ENCODE results near the gene CPLX1.

CPLX1 gene

DNA sequence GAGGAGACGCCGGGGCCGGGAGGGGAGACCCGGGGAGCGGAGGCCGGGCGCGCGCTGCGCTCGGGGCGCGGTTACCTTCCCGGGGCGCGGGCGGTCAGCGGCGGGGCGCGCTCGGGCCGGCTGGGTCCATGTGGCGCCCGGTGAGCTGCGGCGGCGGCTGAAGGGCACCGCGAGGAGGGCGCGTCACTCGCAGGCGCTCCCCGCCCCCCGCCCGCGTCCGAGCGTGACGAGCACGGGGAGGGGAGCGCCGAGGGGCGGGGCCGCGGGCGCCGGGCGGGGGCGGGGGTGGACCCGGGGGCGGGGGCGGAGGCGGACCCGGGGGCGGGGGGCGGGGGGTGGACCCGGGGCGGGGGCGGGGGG is at the start of gene CPLX1:
TSS of gene CPLX1 (minus strand) at position 159 of the 360 bp plus-strand sequence. CDS start 1,607 bp downstream, outside the sequence.
- peak; percentile 66 to 72 (median 66) for DNase-seq

DNA sequence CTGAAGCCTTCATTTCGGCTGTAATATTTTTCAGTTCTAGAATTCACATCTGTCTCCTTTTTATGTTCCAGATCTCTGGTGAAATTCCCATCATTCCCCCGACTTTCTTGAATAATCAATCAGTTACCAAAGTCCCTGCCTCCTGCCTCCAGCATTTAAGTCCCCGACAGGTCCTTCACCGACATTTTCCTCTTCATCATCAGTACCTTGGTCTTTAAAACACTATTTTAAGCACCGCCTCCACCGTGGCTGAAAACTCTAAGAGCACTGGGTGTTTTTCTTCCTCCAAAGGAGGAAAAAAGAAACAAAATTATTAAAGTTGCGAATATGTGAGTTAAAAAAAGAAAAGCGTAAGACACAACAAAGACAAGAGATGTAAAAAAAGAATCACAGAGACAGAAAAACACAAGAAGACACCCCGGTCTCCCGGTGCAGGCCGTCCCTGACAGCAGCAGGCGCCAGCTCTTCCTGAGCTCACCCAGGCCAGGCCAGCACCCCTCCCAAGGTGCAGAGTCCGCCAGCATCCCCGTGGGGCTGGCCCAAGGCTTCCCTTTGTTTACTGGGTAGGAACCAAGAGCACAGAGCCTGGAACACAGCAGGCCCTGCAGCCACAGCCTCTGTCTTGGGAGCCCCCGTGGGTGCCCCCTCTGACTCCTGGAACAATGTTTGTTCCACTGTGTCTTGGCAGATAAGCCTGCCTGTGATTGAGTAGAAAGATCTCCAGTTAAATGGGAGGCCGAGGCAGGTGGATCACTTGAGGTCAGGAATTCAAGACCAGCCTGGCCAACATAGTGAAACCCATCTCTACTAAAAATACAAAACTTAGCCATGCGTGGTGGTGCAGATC is 49.3 kb upstream of the CPLX1 start:
- no peak for DNase-seq

DNA sequence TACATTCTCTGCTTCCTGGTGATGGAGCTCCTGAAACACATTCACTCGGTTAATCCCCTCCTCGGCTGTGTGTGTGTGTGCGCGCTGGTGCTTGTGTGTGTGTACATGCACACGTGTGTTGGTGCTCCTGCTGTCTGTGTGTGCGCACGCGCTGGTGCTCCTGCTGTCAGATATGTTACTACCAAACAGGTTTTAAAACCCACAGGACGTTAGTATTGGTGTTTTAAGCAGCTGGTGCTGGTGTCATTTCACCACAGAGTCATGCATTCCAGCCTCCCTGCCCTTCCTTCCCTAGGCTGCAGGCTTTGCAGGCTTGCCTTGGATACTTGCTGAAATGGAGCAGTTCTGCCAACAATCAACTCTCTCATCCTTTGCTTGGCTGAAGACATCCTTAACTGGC is 48.1 kb upstream of the CPLX1 start:
- DNase-seq, result peak in 2 of 3 experiments; percentile 27 to 60

DNA sequence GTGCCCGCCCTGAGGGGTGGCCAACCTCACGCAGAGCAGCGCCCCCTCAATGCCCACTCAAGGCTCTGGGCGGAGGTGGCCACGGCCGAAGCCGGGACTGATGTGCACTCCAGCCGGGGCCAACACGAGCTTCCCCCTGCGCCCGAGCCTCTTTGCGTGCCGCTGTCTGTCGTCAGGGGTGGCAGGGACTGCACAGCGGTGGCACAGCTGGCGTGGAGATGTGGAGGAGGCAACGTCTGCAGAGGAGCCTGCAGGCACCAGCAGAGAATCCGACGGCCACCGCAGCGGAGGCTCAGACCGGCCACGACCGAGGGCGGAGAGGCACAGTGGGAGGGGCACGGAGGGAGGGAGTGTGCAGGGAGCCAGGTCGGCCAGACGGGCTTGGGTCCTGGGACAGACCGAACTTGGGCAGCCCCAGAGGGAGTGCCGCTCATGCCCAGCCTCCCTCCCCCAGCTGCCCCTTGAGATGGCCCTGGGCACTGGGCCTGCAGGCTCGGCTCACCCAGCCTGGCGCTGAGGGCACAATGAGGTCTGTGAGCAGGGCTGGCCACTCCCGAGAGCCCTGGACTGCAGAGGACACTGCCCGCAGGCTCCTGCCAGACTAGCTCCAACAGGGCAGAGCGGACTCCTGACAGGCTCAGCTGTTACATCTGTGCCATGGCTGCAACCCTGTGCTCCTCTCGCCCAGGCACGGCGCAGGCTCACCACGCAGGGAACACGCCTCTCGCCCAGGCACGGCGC is 46.5 kb upstream of the CPLX1 start:
- no peak for DNase-seq

DNA sequence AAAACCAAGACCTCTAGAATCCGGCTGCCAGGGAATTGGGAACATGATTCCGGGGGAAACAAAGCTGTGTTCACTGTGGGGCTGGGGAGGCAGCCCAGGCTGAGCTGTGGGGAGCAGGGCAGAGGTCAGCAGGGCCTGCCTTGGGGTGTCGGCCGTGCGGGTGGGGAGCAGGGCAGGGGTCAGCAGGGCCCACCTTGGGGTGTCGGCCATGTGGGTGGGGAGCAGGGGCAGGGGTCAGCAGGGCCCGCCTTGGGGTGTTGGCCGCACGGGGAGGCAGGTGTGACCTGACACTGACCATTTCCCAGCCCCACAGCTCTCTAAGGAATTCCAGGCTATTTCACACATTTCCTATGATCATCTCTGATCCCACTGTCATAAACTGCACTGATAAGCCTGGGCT is 45.6 kb upstream of the CPLX1 start:
- no peak for DNase-seq

DNA sequence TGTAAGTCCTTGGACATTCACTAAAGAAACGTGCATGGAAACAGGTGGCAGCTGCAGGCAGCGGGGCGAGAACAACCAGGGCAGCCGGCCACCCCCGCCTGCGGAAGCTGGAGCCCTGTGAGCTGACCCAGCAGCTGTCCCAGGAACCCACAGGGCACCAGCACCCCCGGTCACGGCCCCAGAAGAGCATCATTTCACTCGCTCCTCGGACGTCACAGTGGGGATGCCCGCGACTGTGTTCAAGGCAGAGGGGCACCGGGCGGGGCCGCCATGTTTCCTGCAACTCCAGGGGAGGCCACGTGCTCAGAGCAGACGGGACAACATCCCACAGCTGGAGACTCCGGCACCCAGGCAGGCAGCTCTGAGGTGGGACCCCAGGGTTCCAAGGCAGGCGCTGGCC is 45.0 kb upstream of the CPLX1 start:
- DNase-seq, result no peak

DNA sequence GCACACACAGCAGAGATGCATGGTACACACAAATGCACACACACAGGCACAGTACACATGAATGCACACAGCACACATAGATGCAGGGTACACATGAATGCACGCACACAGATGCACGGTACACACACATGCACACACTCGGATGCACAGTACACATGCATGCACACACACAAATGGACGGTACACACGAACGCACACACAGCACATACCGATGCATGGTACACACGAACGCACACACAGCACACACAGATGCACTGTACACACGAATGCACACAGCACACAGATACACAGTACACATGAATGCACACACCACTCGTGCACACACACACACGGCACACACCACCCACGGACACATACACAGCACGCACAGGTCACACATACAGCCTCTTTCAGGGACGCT is 43.8 kb upstream of the CPLX1 start:
- DNase-seq, result no peak

DNA sequence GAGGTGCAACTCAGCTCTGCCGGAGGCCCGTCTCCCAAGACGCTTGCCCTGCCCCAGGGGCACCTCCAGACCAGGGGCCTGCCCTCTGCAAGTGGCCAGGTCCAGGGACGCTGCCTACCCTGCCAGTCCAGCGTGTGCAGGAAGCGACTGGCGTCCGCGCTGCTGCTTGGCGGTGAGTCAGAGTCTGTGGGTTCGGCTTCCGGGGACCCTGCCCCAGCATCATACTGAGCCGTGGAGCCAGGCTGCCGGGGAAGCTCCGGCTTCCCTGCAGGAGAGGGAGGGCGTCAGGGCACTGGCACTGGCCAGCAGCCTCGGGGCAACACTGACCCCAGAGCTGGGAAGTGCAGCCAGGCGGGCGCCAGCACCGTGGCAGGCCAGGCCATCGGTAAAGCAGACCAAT is 42.5 kb upstream of the CPLX1 start:
- no peak for DNase-seq

DNA sequence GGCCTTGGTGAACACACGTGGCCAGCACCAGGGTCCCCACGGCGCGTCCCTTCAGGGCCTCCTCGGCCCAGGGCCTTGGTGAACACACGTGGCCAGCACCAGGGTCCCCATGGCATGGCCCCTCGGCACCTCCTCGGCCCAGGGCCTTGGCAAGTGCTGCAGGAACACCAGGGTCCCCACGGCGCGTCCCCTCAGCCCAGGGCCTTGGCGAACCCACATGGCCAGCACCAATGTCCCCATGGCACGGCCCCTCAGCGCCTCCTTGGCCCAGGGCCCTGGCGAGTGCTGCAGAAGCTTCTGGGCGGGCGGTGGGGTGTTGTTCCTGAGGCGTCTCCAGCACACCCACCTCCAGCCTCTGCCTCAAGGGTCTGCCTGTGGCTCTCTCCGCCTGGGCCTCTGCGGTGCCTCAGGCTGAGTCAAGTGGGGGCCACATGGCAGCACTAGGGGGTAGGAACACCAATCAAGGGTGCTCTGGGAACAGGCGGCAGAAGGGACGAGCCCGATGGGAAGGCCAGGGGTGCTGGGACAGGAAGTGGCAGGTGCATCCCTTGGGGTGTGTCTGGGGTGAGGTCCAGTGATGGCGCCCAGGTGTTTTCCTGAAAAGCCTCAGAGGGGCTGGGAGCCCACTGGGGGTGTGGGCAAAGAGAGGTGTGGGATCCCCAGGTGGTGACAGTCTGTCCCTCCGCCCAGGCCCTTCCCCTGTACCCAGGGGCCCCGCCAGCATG is 41.8 kb upstream of the CPLX1 start:
- no peak for DNase-seq

DNA sequence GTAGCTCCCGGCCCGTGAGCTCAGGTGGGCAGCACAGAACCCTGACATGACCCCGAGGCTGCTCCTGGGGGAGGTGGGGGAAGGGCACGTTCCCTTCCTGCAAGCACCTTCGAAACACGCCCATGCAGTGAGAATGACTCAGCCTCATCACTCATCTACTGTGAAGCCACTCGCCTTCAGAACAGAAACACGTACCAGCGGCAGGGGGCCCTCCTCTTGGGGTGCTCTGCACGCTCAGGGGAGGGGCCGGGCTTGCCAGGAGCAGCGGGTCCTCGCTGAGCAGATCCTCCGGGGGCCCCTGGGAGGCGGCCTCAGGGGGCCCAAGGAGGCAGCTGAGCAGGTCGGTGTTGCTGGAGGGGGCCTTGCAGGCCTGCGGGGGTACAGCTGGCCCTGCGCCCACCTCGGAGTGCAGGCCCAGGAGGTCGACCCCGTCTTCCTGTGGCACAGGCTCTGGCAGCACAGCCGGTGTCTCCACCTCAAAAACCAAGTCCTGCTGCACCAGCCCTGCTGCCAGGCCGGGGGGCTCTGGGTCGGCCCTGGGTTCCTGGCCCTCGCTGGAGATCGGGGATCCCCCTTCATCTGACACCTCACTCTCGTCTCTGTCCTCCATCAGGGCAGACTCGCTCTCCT is 40.9 kb upstream of the CPLX1 start:
- no peak for DNase-seq

DNA sequence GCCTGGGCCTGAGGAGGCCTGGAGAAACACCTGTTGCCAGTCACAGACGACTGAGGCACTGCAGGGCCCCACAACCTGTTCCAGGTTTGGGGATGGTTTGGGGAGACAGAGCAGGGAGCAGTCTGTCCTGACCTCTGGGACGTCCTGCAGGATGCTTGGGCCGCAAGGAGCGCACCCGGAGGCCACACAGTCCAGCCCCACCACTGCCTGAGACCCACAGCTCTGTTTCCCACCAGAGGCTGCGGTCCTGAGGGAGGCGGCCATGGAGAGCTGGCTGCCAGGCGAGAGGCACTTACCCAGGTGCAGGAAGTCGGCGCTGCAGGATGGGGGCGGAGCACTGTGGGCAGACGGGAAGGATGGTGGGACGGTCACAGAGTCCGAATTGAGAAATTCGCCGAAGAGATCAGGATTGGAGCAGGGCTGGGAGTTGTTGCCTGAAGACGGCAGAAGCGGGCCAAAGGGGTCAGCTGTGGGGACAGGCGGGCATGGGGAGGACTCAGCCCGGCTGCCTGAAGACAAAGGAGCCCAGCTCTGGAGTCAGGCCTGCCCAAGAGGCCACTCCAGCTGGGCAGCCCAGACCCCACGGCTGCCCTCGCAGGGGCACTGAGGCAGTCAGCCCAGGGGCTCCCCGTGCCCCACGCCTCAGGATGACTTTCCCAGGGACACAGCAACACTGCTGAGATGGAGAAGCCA is 40.3 kb upstream of the CPLX1 start:
- no peak for DNase-seq

DNA sequence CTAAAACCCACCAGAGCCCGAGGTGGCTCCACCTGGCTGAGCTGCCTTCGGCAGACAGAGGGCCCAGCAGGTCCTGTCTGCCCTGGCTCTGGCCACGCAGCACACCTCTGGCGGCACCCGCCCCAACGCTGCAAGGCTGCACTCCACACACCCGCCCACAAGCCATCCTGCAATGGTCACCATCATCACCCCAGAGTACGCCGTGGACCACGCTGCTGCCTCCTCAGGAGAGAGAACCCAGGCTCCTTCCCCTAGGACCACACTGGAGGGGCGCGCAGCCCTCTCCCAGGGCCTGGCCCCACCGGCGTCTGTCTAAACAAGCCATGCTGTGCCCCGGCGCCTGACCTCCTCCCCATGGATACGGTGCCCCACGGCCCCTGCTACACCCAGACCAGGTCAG is 39.6 kb upstream of the CPLX1 start:
- no peak for DNase-seq

DNA sequence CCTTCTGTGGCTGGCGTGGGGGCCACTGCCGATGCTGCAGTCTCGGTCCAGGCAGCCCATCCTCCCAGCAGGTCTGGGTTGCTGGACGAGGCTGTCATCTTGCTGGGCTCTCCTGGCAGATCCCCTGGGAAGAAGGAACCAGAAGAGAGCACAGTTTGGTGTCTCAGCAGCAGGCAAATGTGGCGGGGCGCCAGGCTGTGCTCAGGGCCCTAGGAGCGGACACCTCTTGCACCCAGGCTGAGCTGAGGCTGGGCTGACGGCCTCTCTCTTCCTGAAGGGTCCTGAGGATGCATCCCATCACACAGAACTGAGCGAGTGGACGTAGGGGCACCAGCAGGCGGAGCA is 39.2 kb upstream of the CPLX1 start:
- DNase-seq, result no peak

DNA sequence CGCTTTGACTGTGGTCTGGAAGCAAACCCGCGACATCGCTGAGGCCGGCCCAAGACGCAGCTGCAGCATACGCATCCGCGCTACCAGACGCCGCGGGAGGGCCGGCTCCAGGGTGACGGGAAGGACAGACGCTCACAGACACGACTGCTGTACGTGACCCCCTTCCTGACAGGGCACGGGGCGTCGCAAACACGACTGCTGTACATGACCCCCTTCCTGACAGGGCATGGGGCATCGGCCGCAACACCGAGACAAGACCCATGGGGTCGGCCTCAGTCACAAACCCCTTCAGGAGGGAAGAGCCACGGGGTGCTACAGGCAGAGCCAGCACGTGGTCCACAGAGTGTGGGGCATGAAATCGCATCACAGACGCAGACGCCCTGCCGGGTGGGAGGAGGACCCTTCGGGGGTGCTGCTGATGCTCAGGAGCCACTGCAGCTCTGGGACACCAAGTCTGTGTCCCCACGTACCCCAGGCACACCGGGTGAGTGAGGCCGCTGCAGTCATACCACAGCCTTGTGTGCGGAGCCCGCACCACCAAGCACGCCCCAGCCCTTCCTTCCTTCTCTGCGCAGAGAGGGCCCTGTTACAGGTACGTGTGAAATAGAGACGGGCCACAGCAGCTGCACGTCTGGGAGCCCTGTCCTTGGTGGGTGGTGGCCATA is 38.7 kb upstream of the CPLX1 start:
- DNase-seq, result no peak

DNA sequence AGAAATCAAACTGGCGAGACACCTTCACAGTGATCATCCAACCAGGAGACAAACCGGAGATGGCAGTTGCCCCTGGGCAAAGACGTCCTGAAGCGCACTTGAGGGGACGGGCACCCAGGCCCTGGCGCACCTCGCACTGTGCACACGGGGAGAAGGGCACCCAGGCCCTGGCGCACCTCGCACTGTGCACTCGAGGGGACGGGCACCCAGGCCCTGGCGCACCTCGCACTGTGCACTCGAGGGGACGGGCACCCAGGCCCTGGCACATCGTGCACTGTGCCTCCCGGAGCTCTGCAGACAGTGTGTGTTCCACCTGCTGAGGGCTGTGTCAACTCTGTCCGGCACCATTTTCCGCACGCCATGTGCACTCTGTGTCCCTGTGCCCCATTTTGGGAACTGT is 34.6 kb upstream of the CPLX1 start:
- DNase-seq, result no peak

DNA sequence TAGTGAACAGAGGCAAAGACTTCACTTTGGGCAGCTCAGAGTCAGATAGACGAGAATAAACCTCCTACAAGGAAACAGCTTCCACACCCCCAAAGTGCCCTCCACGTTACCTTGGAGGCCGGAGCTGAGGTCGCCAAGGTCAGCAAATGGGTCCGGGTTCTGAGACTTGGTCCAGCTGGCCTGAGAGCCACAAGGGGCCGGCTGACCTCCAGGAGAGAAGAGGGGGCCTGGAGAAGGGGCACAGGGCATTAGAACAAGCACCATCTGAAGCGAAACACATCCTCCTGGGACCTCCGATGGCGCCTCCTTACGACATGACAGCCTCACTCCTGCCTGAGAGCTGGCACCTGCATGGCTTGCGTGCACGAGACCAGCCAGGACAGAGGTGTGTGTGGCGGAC is 33.6 kb upstream of the CPLX1 start:
- DNase-seq, result no peak

DNA sequence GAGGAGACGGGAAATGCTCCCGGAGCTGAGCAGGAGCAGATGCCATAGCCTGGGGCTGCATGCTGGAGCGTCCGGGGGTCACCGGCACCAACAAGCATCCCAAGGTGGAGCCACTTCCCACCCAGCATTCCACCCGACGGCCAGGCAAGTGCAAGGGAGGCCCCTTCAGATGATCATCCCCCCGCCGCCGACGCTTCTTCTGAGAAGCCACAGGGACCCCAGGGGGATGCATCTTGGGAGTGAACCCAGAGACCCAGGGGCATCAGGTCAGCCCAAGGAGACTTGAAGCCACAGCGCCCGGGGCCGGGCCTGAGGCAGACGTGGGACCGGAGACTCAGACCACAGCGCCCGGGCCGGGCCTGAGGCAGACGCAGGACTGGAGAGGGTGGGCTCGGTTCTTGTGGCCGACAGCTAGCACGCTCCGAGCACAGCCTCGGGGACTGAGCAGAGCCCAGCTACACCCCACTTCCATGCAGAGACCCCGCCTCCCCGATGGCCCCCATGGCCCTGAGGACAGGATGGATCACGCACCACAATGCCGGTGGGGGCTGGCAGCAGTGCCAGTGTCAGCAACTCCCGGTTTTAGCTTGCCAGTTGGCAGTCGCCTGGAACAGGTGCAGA is 33.0 kb upstream of the CPLX1 start:
- no peak for DNase-seq

DNA sequence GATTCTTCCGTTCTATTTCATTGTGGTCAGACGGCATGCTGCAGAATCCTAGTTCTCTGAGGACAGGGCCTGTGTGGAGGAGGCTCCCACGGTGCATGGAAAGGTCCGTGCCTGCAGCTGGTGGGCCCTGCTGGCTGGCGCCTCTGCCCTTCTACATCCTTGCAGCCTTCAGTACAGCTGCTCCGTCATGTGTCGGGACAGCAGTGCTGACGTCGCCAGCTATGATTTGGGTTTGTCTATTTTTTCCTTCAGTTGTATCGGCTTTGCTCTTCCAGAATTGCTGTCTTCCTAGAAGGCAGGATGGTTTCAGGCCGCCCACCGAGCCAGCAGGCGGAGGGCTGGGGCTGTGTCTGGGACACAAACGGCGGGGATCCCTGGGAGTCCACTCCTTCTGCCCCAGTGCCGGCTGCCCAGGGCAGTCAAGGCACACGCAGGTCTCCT is 32.1 kb upstream of the CPLX1 start:
- DNase-seq, result no peak

DNA sequence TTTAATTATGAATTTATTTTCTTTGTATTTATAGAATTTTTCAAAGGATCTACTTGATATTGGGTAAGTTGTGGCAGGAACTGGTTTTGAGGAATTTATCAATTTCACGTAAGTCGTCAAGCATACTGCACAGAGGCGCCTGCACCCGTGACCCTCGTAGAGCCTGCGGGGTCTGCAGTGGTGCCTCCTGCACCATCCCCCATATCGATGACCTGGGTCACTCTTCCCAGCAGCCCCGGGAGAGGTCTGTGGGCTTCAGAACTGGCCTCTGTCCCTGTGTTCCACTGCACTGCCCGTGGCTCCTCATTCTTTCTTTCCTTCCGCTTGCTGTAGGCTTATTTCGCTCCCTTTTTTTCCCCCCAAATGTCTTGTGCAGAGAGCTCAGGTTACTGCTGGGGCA is 31.5 kb upstream of the CPLX1 start:
- DNase-seq, result no peak

DNA sequence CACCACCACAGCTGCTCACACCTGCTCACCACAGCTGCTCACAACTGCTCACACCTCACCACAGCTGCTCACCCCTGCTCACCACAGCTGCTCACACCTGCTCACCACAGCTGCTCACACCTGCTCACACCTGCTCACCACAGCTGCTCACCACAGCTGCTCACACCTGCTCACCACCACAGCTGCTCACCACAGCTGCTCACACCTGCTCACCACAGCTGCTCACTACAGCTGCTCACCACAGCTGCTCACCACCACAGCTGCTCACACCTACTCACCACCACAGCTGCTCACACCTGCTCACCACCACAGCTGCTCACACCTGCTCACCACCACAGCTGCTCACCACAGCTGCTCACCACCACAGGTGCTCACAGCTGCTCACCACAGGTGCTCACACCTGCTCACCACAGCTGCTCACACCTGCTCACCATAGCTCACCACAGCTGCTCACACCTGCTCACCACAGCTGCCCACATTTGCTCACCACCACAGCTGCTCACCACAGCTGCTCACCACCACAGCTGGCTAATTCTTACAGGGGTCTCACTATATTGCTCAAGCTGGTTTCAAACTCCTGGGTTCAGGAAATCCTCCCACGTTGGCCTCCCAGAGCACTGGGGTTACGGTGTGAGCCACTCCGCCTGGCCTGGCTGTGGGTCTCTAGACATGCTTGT is 30.4 kb upstream of the CPLX1 start:
- no peak for DNase-seq

DNA sequence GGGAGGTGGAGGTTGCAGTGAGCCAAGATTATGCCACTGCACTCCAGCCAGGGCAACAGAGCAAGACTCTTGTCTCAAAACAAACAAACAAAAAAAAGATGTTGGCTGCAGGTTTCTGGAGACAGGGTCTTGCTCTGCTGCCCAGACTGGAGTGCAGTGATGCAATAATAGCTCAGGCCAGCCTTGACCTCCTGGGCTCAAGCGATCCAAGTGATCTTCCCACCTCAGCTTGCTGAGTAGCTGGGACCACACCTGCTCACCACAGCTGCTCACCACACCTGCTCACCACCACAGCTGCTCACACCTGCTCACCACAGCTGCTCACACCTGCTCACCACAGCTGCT is 29.9 kb upstream of the CPLX1 start:
- DNase-seq, result no peak

Data from NCI-H1417 (cell line).